Upper lobe of right lung (tissue), 1 donor: Measurements from ENCODE around the gene FER. TPM values are rescaled to one million over a fixed set of nuclear protein-coding genes. Genes with fewer than 3 reads are reported as not detected.

Experiments
- ATAC-seq: fragments of 200-7000 bp; cut with Tn5 transposase; one replicate; pipeline ENCODE4 v1.9.1; 2020; ENCODE audit warnings: mild to moderate bottlenecking, moderate library complexity
- DNase-seq: peaks from one replicate; pipeline ENCODE4 v3.0.0-alpha.2; 2020
- H3K27ac ChIP-seq: fragments of 200-600 bp; one replicate; pipeline ENCODE4 v1.8.0; 2022
- H3K27me3 ChIP-seq: fragments of 200-600 bp; one replicate; pipeline ENCODE4 v1.8.0; 2022; ENCODE audit warnings: mild to moderate bottlenecking
- H3K36me3 ChIP-seq: fragments of 200-600 bp; one replicate; pipeline ENCODE4 v1.8.0; 2022
- H3K4me1 ChIP-seq: fragments of 200-600 bp; one replicate; pipeline ENCODE4 v1.8.0; 2022
- H3K4me3 ChIP-seq: fragments of 200-600 bp; one replicate; pipeline ENCODE4 v1.8.0; 2022; ENCODE audit warnings: mild to moderate bottlenecking
- H3K9me3 ChIP-seq: fragments of 200-600 bp; one replicate; pipeline ENCODE4 v1.8.0; 2022
- CTCF ChIP-seq: fragments of 200-600 bp; IDR thresholded peaks from one replicate; pipeline ENCODE4 v1.8.0; 2022; ENCODE audit warnings: antibody characterized with exemption
- intact Hi-C: fragments of 100-400 bp; cut with DNase I; formaldehyde crosslinking; loops from one replicate; pipeline ENCODE4 v1.11.0; 2022
- total RNA-seq: library from RNA; stranded (reverse); fragmentation: NEBNext Ultra II Directional; extraction: Animal tissue kit (Norgen Biotek cat#: 25700); gene quantifications from one replicate; pipeline ENCODE4 v1.2.1, GENCODE V29; 2021
- donor health status: DM: no; HTN: yes; CAD: no; lungs with severe emphysema.

The FER gene
- total RNA-seq, 1 donor from 2014 or later = 33.6 TPM

GRCh38 chr5:109161914-109162683, 414.4 kb downstream of the FER start:
- no peak for ATAC-seq
- DNase-seq = no peak
- H3K27me3 ChIP-seq = no peaks in the 10 kb centered on the region

GRCh38 chr5:109163336-109163735, 415.6 kb downstream of the FER start:
- no peaks in the 10 kb centered on the region for H3K36me3 ChIP-seq
- no peak overlapping the region for H3K4me3 ChIP-seq
- H3K4me1 ChIP-seq = no peaks in the 10 kb centered on the region
- ATAC-seq (no peak), DNase-seq (no peak)
- H3K27ac ChIP-seq = no peak overlapping the region
- intact Hi-C loops = no loop called here
- TF ChIP-seq CTCF = no peak
- no peaks in the 10 kb centered on the region for H3K27me3 ChIP-seq
- H3K9me3 ChIP-seq = no peaks in the 10 kb centered on the region

More at GRCh38 chr5:109161914-109162683, 414.4 kb downstream of the FER start:
- no peak for TF ChIP-seq CTCF
- no peaks in the 10 kb centered on the region for H3K4me1 ChIP-seq
- no peaks in the 10 kb centered on the region for H3K9me3 ChIP-seq
- H3K36me3 ChIP-seq = no peaks in the 10 kb centered on the region
- no peak overlapping the region for H3K27ac ChIP-seq
- H3K4me3 ChIP-seq = no peak overlapping the region
- intact Hi-C loops = no loop called here

DNA sequence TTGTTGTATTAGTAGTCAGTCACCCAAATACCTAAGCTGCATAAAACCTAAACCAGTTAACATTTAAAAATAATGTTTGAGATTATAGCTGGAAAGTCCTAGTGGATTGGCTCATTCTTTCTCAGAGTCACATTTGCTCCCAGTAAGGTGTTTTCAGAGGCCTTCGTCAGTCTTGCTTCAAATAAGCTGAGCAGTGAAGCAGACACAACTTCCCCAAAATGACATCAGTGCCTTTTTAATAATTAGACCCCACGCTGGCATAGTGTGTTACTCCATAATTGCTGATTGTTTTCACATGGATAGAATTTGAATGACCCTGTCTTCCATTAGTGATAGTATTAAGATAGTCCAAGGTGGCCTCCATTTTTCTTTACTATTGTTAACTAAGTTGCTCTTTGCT, 416.3 kb downstream of the FER start:
- H3K27me3 ChIP-seq = no peaks in the 10 kb centered on the region
- H3K36me3 ChIP-seq = no peaks in the 10 kb centered on the region
- ATAC-seq (no peak), DNase-seq (no peak)
- intact Hi-C loops = no loop called here
- H3K27ac ChIP-seq = no peak overlapping the region
- H3K4me3 ChIP-seq = no peak overlapping the region
- no peaks in the 10 kb centered on the region for H3K9me3 ChIP-seq
- no peaks in the 10 kb centered on the region for H3K4me1 ChIP-seq
- no peak for TF ChIP-seq CTCF

- no peak for ATAC-seq
- no peak for TF ChIP-seq CTCF
- intact Hi-C loops = no loop called here
These were observed 419.9 kb downstream of the FER start for GRCh38 chr5:109167586-109167985.

DNA sequence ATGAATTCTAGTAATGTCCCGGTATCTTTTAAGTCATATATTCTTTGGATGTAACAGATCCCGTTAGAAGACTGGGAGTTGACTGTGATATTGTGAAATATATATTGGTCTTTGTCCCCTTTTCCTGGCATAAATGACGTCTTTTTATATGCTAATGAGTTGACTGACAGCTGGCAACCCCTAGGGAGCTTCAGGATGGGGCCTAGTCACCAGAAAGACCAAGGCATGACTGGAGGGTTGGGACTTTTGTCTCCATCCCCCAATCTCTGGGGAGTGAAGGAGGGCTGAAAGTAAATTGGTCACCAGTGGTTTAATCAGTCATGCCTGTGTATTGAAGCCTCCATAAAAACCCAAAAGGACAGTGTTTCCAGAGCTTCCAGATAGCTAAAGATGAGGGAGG, 420.5 kb downstream of the FER start:
- no peak for TF ChIP-seq CTCF
- intact Hi-C loops = no loop called here
- H3K9me3 ChIP-seq = no peaks in the 10 kb centered on the region
- DNase-seq (no peak), ATAC-seq (no peak)
- no peak overlapping the region for H3K4me3 ChIP-seq
- no peaks in the 10 kb centered on the region for H3K36me3 ChIP-seq
- no peaks in the 10 kb centered on the region for H3K27me3 ChIP-seq
- H3K27ac ChIP-seq = no peak overlapping the region
- no peaks in the 10 kb centered on the region for H3K4me1 ChIP-seq

More at GRCh38 chr5:109167586-109167985, 419.9 kb downstream of the FER start:
- Histone ChIP-seq H3K4me3 (no peak overlapping the region), H3K9me3 (no peaks in the 10 kb centered on the region), H3K27me3 (no peaks in the 10 kb centered on the region), H3K27ac (no peak overlapping the region), H3K36me3 (no peaks in the 10 kb centered on the region), H3K4me1 (no peaks in the 10 kb centered on the region)
- no peak for DNase-seq
